Muscle of back (tissue), 11 donors: ENCODE results near the gene ARHGEF12. TPM values are rescaled to one million over a fixed set of nuclear protein-coding genes. Genes with fewer than 3 reads are reported as not detected.

Experiments
- DNase-seq, 3 donors: peaks; one replicate each; pipeline versions ENCODE4 v3.0.0 to v3.0.0-alpha.2; 2013
- polyA plus RNA-seq, 10 donors: library from polyadenylated mRNA; unstranded; fragments of 120-200 nt; gene quantifications; one replicate each; pipeline ENCODE4 v1.2.1, GENCODE V29; 2013; ENCODE audit not compliant: insufficient read length in 10 of 10

The ARHGEF12 gene
- polyA plus RNA-seq, 10 donors, result 31.6 to 49.5 (median 41.5) TPM

- no peak for DNase-seq
Observed at GRCh38 chr11:120536091-120536796, 200.0 kb downstream of the ARHGEF12 start.

- no peak for DNase-seq
Observed at GRCh38 chr11:120536797-120537169, 200.6 kb downstream of the ARHGEF12 start.

- no peak for DNase-seq
Observed at GRCh38 chr11:120537996-120538395, 201.8 kb downstream of the ARHGEF12 start.

- no peak for DNase-seq
Observed at GRCh38 chr11:120538707-120539106, 202.5 kb downstream of the ARHGEF12 start.

Other genes starting within 250 kb of the ARHGEF12 start
- 10 to 100 TPM in 2 of 10 donors, under 1 TPM in 7, not detected in 1; 0.19 to 62.3 (median 0.67) TPM for gene TRIM29, start 198.3 kb upstream of the ARHGEF12 start, polyA plus RNA-seq
- gene OAF, start 125.4 kb upstream of the ARHGEF12 start, polyA plus RNA-seq, result 10 to 100 TPM; 25.7 to 72.2 (median 52.6) TPM
- gene POU2F3, start 96.3 kb upstream of the ARHGEF12 start, polyA plus RNA-seq, result 10 to 100 TPM in 1 of 10 donors, 1 to 10 TPM in 1, under 1 TPM in 8; 0.09 to 10.8 (median 0.38) TPM
- 10 to 100 TPM in 2 of 10 donors, 1 to 10 TPM in 8; 6.1 to 12.5 (median 7.8) TPM for gene TLCD5, start 11.1 kb upstream of the ARHGEF12 start, polyA plus RNA-seq
- under 1 TPM; 0.18 to 0.86 (median 0.36) TPM for gene GRIK4, start 175.3 kb downstream of the ARHGEF12 start, polyA plus RNA-seq